OCI-LY7 (cell line): Measurements from ENCODE around the gene BLMH. TPM values are rescaled to one million over a fixed set of nuclear protein-coding genes. Genes with fewer than 3 reads are reported as not detected.

Experiments used
- BruUV-seq: library from RNA; stranded (reverse); fragments of 400-500 nt; replicated peaks from 2 replicates; lab custom pipeline; 2021; lab: Mats Ljungman, UMichigan
- CTCF ChIA-PET: fragments of 300-600 bp; sonication (Branson Sonifier 250); formaldehyde crosslinking; loops from one replicate; lab custom pipeline; 2022; ENCODE audit warnings: antibody characterized with exemption; ENCODE audit not compliant: unreplicated experiment; lab: Charles Lee
- POLR2A ChIA-PET: fragments of 300-600 bp; sonication (Branson Sonifier 250); formaldehyde crosslinking; loops from one replicate; lab custom pipeline; 2022; ENCODE audit warnings: antibody characterized with exemption; lab: Charles Lee
- DNase-seq: peaks from one replicate; pipeline ENCODE4 v3.0.0-alpha.2; 2015; ENCODE audit warnings: low spot score
- H2AFZ ChIP-seq: fragments of 200-600 bp; sonication (generic), shearing (Covaris generic); 2 replicates; pipeline ENCODE4 v1.6.1; 2014; ENCODE audit warnings: mild to moderate bottlenecking, antibody characterized with exemption, low read length, moderate library complexity
- H3K27ac ChIP-seq: fragments of 200-600 bp; sonication (generic); 2 replicates; pipeline ENCODE4 v1.5.1; 2014; ENCODE audit warnings: mixed run types, low read depth, mild to moderate bottlenecking, moderate library complexity, low read length, inconsistent platforms; ENCODE audit not compliant: poor library complexity, severe bottlenecking
- H3K36me3 ChIP-seq: fragments of 200-600 bp; sonication (generic); 2 replicates; pipeline ENCODE4 v1.6.1; 2014; ENCODE audit warnings: mild to moderate bottlenecking, antibody characterized with exemption, low read length, moderate library complexity, mixed read lengths; ENCODE audit not compliant: insufficient read depth
- H3K4me1 ChIP-seq: fragments of 200-600 bp; sonication (generic); 2 replicates; pipeline ENCODE4 v1.5.1; 2014; ENCODE audit warnings: mild to moderate bottlenecking, low read length; ENCODE audit not compliant: insufficient read depth, poor library complexity, severe bottlenecking
- H3K4me2 ChIP-seq: fragments of 200-600 bp; sonication (generic); 2 replicates; pipeline ENCODE4 v1.6.1; 2014; ENCODE audit warnings: mild to moderate bottlenecking, low read length
- H3K4me3 ChIP-seq: fragments of 200-600 bp; sonication (generic); 2 replicates; pipeline ENCODE4 v1.5.1; 2014; ENCODE audit warnings: mild to moderate bottlenecking, low read depth, low read length; ENCODE audit not compliant: poor library complexity, severe bottlenecking
- H3K79me2 ChIP-seq: fragments of 200-600 bp; sonication (generic); 2 replicates; pipeline ENCODE4 v1.6.1; 2016; ENCODE audit warnings: low read depth, mild to moderate bottlenecking, low read length, moderate library complexity, mixed read lengths; ENCODE audit not compliant: insufficient read depth
- H3K9me2 ChIP-seq: fragments of 200-600 bp; sonication (generic); 2 replicates; pipeline ENCODE4 v1.6.1; 2016; ENCODE audit warnings: mild to moderate bottlenecking, low read length, mixed read lengths; ENCODE audit not compliant: insufficient read depth
- H3K9me3 ChIP-seq: fragments of 200-600 bp; sonication (generic); 2 replicates; pipeline ENCODE4 v1.6.1; 2014; ENCODE audit warnings: mild to moderate bottlenecking, mixed run types, low read length, mixed read lengths
- H4K20me1 ChIP-seq: fragments of 200-600 bp; sonication (generic); 2 replicates; pipeline ENCODE4 v1.6.1; 2014; ENCODE audit warnings: mild to moderate bottlenecking, antibody characterized with exemption, low read length, moderate library complexity, mixed read lengths; ENCODE audit not compliant: insufficient read depth
- CTCF ChIP-seq: fragments of 200-600 bp; sonication (generic); conservative IDR thresholded peaks from 2 replicates; pipeline ENCODE4 v1.5.1; 2014; ENCODE audit warnings: mild to moderate bottlenecking, antibody characterized with exemption, low read length, moderate library complexity, mixed read lengths
- EZH2phosphoT487 ChIP-seq: fragments of 200-600 bp; sonication (generic); IDR thresholded peaks from 2 replicates; pipeline ENCODE4 v1.6.1; 2018; ENCODE audit warnings: low read depth, borderline replicate concordance, mild to moderate bottlenecking, mixed run types, antibody characterized with exemption, low read length, moderate library complexity, mixed read lengths
- intact Hi-C: fragments of 100-400 bp; cut with micrococcal nuclease; formaldehyde crosslinking; loops from one replicate; pipeline ENCODE4 v1.10.0; 2022; ENCODE audit not compliant: unreplicated experiment
- total RNA-seq, 2 experiments: library from RNA; depleted of rRNA in 1 of 2; stranded (reverse); fragments of >200 nt in 1 of 2; shearing (Covaris generic) in 1 of 2; gene quantifications; 2 replicates each; pipeline ENCODE4 v1.2.3, GENCODE V29; 2014 to 2022

Gene BLMH
- total RNA-seq, 2 experiments from 2014 or later, result 35.0 to 65.7 TPM

- ChIA-PET POLR2A (no interaction called here), CTCF (no interaction called here)
- H3K27ac ChIP-seq, result no peak overlapping the region
- no peaks in the 10 kb centered on the region for H3K79me2 ChIP-seq
- H3K9me3 ChIP-seq, result no peaks in the 10 kb centered on the region
- H3K36me3 ChIP-seq, result peaks cover 91% of the 10 kb centered on the region
- no peaks in the 10 kb centered on the region for H4K20me1 ChIP-seq
- TF ChIP-seq EZH2phosphoT487 (no peak), CTCF (peak; percentile 71)
- DNase-seq, result peak; percentile 43
- intact Hi-C loops, result loop anchor here (5.0 kb wide), 2 partner anchors 151 to 176 kb away; no protein-coding TSS in a partner anchor
- no peak overlapping the region for H3K4me3 ChIP-seq
- H3K4me2 ChIP-seq, result no peak overlapping the region
- no peaks in the 10 kb centered on the region for H3K9me2 ChIP-seq
- no peak overlapping the region for H2AFZ ChIP-seq
- BruUV-seq, result no TSS peak
- no peaks in the 10 kb centered on the region for H3K4me1 ChIP-seq
These were observed 13.7 kb downstream of the BLMH start for GRCh38 chr17:30278032-30278431.

- peaks cover 91% of the 10 kb centered on the region for H3K36me3 ChIP-seq
These were observed 15.8 kb downstream of the BLMH start for GRCh38 chr17:30275911-30276310.

More at GRCh38 chr17:30275911-30276310, 15.8 kb downstream of the BLMH start:
- POLR2A ChIA-PET, result no interaction called here
- H3K9me2 ChIP-seq, result no peaks in the 10 kb centered on the region
- no peaks in the 10 kb centered on the region for H3K4me1 ChIP-seq
- BruUV-seq, result no TSS peak
- H3K4me2 ChIP-seq, result no peak overlapping the region
- no peaks in the 10 kb centered on the region for H3K9me3 ChIP-seq
- no peak overlapping the region for H3K27ac ChIP-seq
- no peak overlapping the region for H3K4me3 ChIP-seq
- H2AFZ ChIP-seq, result no peak overlapping the region
- H4K20me1 ChIP-seq, result no peaks in the 10 kb centered on the region
- DNase-seq, result no peak
- TF ChIP-seq CTCF (no peak), EZH2phosphoT487 (no peak)
- intact Hi-C loops, result loop anchor here (5.0 kb wide), 2 partner anchors 149 to 174 kb away; no protein-coding TSS in a partner anchor
- no peaks in the 10 kb centered on the region for H3K79me2 ChIP-seq
- CTCF ChIA-PET, result no interaction called here
